GM12873 (cell line): ENCODE measurements around the gene C1QTNF12.

Source experiments
- TF ChIP-seq, protein P1 (sequence below): IDR thresholded peaks from 2 replicates; pipeline ENCODE4 v1.5.1; 2012; ENCODE audit warnings: low read depth, mild to moderate bottlenecking, moderate library complexity, low read length, control low read depth; ENCODE audit not compliant: insufficient read depth; ENCODE audit errors: missing control alignments

The C1QTNF12 gene

DNA sequence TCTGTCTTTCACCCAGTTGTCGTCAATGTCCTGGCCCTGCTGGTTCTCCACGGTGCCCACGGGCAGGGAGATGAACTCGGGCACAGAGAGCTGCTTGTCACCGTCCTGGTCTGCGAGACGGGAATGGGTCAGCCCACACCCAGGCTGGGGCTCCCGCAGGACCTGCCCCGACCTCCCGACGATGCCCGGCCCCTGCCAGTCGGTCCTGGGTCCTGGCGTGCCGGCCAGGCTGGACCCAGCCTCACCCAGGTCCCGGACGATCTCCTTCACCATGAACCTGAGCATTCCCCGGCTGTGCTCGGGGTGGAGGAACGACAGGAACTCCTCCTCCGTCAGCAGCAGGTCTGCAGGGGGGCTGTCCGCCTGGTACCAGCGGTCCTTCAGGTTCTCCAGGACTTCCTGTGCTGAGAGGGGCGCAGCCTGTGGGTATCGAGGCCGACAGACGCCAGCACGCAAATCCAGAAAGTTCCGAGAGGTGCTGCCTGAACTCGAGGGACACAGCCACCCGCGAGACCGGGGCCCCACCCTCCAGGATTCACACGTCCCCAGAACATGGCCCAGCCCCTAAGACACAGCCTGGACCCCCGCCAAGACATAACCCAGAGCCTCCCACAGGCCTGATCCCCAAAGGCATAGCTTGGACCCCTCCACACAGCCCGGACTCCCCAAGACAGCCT, 27.9 kb downstream of the C1QTNF12 start:
- TF ChIP-seq, protein P1, sequence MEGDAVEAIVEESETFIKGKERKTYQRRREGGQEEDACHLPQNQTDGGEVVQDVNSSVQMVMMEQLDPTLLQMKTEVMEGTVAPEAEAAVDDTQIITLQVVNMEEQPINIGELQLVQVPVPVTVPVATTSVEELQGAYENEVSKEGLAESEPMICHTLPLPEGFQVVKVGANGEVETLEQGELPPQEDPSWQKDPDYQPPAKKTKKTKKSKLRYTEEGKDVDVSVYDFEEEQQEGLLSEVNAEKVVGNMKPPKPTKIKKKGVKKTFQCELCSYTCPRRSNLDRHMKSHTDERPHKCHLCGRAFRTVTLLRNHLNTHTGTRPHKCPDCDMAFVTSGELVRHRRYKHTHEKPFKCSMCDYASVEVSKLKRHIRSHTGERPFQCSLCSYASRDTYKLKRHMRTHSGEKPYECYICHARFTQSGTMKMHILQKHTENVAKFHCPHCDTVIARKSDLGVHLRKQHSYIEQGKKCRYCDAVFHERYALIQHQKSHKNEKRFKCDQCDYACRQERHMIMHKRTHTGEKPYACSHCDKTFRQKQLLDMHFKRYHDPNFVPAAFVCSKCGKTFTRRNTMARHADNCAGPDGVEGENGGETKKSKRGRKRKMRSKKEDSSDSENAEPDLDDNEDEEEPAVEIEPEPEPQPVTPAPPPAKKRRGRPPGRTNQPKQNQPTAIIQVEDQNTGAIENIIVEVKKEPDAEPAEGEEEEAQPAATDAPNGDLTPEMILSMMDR = no peak

DNA sequence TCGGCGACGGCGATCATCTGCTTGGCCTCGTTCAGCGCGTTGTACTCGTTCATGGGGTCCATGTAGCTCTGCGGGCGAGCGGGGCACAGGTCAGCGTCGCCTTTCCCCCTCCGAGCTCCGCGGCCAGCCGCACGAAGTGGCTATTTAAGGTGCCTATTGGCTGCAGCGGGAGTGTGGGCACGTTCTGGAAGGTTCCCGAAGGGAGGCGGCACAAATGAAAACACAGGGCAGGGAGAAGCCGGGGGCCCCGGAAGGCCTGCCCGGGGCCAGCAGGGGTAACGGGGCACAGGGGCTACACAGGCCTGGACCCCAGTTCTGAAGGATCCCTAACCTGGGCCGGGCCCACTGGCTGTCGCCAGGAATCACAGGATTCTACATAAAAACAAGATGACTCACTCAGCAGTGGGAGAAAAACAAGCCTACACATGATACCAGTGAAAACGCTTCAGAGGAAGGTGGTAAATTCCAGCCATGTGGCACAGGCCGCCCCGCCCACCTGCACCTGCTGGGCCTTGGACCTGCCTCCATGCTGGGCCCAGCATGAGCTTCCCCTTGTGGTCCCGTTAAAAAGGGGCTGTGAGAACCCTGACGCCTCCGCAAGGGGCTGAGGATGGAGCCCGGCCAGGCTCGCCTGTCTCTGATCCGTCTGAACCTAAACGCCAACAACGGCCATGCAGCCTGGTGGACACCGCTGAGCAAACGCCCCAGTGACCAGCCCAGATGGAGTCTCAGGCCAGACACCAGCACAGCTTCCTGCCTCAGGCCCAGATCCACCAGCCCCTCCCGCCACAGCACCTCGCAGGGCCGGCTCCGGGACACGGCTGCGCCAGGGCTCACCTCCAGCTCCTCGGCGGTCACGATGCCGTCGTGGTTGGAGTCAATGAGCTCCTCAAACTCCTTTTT, 28.6 kb downstream of the C1QTNF12 start:
- TF ChIP-seq, protein P1 = no peak

GRCh38 chr1:1216770-1217620, 29.5 kb downstream of the C1QTNF12 start:
- TF ChIP-seq, protein P1 = no peak

GRCh38 chr1:1215881-1216605, 30.5 kb downstream of the C1QTNF12 start:
- TF ChIP-seq, protein P1 = no peak

GRCh38 chr1:1215080-1215676, 31.3 kb downstream of the C1QTNF12 start:
- TF ChIP-seq, protein P1 = no peak

DNA sequence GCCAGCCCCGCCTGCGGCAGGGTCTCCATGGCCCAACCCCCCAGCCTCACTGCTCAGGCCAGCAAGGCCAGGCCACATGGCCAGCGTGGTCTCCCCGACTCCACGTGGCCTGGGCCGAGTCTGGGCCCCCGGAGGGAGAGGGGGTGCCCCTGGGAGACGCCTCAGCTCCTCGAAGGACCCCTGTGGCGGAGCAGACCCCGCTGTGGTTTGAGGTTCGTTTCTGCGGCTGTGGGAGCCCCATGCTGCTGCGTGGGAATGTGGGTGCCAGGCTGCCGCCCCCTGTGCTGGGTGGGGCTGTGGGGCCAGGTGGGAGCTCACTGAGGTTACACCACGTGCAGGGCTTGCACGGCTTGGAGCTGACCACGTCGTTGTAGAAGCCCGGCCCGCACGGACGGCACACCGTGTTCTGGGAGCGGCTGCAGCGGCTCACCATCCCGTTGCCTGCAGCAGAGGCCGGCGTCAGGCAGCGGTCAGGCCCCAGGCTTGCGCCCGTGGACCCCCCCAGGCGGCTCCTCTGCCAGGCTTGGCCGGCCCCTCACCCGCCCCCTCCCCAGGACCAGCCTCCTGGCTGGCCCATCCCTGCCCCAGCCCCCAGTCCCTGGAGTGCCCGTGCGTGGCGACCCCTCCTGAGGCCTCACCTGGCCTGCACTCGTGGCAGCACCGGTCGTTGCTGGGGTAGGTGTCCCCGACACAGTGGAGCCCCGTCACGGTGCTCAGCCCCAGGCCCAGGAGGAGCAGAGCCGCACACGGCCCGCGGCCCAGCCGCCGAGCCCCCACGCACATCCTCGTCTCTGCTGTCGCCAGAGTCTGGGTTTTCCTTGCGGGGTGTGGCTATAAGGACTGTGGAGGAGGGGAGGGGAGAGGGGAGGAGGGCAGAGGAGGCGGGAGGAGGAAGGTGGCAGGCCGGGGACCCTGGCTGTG, 32.9 kb downstream of the C1QTNF12 start, which contains the start of gene TNFRSF4:
TNFRSF4 (minus strand) TSS at position 809 of the 921 bp plus-strand sequence; CDS start at position 783, 26 bp downstream.
- TF ChIP-seq, protein P1 = no peak
